MG63 (cell line): Measurements from ENCODE around the gene SVOPL. TPM values are rescaled to one million over a fixed set of nuclear protein-coding genes. Genes with fewer than 3 reads are reported as not detected.

Experiments
- DNase-seq: peaks from one replicate; pipeline ENCODE4 v3.0.0-alpha.2; 2020
- H3K27me3 ChIP-seq: fragments of 250-450 bp; sonication (Bioruptor Pico); 2 replicates; pipeline ENCODE4 v1.5.1; 2020; ENCODE audit warnings: mild to moderate bottlenecking, moderate library complexity
- H3K36me3 ChIP-seq: fragments of 250-450 bp; sonication (Bioruptor Pico); 2 replicates; pipeline ENCODE4 v1.5.1; 2020; ENCODE audit warnings: mild to moderate bottlenecking, moderate library complexity
- H3K4me3 ChIP-seq: fragments of 250-450 bp; sonication (Bioruptor Pico); 2 replicates; pipeline ENCODE4 v1.5.1; 2020; ENCODE audit warnings: mild to moderate bottlenecking, moderate library complexity
- H3K9me3 ChIP-seq: fragments of 250-450 bp; sonication (Bioruptor Pico); 2 replicates; pipeline ENCODE4 v1.5.1; 2020; ENCODE audit warnings: mild to moderate bottlenecking, moderate library complexity
- total RNA-seq: library from RNA; depleted of rRNA; stranded (reverse); fragments of >200 nt; shearing (Covaris generic); gene quantifications from 2 replicates; pipeline ENCODE4 v1.2.3, GENCODE V29; 2014; ENCODE audit warnings: low replicate concordance

The SVOPL gene
- total RNA-seq, 1 experiment from 2014 or later: not detected

- H3K36me3 ChIP-seq: no peaks in the 10 kb centered on the region
- no peaks in the 10 kb centered on the region for H3K27me3 ChIP-seq
- DNase-seq: no peak
Observed at GRCh38 chr7:138632384-138632783, 68.8 kb downstream of the SVOPL start.

GRCh38 chr7:138630059-138630610, 71.0 kb downstream of the SVOPL start:
- no peaks in the 10 kb centered on the region for H3K27me3 ChIP-seq
- H3K4me3 ChIP-seq: no peak overlapping the region
- no peaks in the 10 kb centered on the region for H3K36me3 ChIP-seq
- H3K9me3 ChIP-seq: no peaks in the 10 kb centered on the region
- DNase-seq: no peak

More at GRCh38 chr7:138632384-138632783, 68.8 kb downstream of the SVOPL start:
- H3K9me3 ChIP-seq: no peaks in the 10 kb centered on the region
- no peak overlapping the region for H3K4me3 ChIP-seq

DNA sequence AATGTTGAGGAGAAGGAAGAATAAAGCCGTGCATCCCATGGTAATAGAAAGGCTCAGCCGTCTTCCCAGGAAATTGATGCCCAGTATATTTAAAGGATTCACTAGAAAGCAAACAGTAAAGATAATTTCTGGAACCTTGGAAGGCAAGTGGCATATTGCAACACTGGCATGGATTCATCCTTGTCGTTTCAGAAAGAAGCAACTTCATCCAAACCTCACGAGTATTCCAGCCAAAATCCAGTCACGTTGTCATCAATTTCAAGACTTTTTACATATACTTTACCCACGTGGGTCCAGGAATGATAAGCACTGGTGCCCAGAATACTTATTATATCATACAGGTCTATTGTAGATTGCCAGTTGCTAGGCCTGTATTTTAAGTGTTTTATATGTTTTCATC, 73.8 kb downstream of the SVOPL start:
- no peak for DNase-seq
- Histone ChIP-seq H3K36me3 (no peaks in the 10 kb centered on the region), H3K9me3 (no peaks in the 10 kb centered on the region), H3K4me3 (no peak overlapping the region), H3K27me3 (no peaks in the 10 kb centered on the region)

DNA sequence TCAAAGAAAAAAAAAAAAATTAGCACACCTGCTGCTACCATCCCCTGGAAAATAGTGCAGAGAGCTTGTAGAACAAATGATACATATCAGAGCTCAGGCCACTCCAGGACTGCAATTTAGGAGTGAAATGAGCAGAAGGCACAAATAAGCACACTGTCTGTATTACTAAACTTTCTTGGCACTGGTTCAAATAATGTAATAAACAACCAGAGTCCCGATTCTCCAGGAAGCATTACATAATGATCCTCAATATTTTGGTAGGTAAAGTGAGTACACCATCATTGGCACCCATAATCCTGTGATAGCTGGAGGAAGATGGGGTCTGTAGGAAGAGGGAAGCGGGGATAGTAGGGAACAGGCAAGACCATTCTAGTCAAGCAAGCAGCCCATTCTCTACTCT, 74.3 kb downstream of the SVOPL start:
- no peak overlapping the region for H3K4me3 ChIP-seq
- no peaks in the 10 kb centered on the region for H3K36me3 ChIP-seq
- no peaks in the 10 kb centered on the region for H3K27me3 ChIP-seq
- no peak for DNase-seq
- no peaks in the 10 kb centered on the region for H3K9me3 ChIP-seq

DNA sequence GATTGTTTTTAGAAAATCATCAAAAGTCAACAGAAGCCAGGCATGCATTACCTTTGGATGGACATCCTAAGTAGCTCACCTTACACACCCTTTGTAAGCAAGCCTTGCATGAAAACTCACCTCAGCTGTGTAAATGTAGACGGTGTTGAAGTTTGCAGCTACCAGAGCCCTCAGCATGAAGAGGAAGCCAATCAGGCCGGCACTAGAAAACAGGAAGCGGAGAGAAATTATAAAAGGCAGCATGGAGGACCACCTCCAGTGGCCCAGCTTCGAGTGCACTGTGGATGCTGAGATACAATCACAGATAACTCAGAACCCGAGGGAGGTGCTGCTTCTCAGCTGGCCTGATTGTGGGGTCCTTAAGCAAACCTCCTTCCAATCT, 75.3 kb downstream of the SVOPL start:
- no peak overlapping the region for H3K4me3 ChIP-seq
- H3K36me3 ChIP-seq: no peaks in the 10 kb centered on the region
- no peaks in the 10 kb centered on the region for H3K27me3 ChIP-seq
- DNase-seq: no peak
- H3K9me3 ChIP-seq: no peaks in the 10 kb centered on the region

DNA sequence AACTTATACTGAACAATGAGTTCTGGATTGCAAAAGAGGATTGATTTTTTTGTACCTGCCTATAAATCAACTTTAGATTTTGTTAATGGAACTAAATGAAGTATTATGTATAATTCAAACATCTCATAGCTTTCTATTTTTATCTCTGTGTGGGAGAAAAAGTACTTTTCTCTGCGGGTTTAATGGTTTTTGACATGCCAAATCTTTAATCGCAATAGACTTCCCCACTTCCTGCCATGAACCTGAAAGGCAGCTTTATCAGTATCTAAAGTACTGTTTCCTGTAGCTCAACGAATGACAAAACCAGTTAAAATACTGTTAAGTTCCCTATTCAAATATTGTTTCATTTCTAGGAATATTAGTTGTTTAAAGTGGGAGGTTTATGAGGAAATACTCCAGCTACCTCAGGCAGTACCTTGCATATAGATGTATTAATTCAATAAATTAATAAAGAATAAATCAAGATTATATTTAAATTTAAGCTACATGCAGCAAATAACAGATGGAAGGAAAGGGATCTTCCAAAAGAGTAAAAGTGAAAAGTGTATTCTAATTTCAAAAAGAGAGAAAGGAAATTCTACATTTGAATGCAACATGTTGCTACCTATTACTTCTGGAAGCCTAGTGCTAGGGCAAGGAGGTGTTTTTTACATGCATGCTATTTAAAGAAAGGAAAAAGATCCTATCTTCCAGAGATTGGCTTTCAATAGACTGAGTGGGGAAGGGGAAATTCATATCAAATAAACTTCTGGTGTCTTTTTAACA, 75.9 kb downstream of the SVOPL start:
- Histone ChIP-seq H3K4me3 (no peak overlapping the region), H3K27me3 (no peaks in the 10 kb centered on the region), H3K9me3 (no peaks in the 10 kb centered on the region), H3K36me3 (no peaks in the 10 kb centered on the region)
- DNase-seq: no peak

GRCh38 chr7:138622841-138623240, 78.3 kb downstream of the SVOPL start:
- Histone ChIP-seq H3K4me3 (no peak overlapping the region), H3K36me3 (no peaks in the 10 kb centered on the region), H3K9me3 (no peaks in the 10 kb centered on the region), H3K27me3 (no peaks in the 10 kb centered on the region)
- DNase-seq: no peak

- Histone ChIP-seq H3K27me3 (no peaks in the 10 kb centered on the region), H3K9me3 (no peaks in the 10 kb centered on the region), H3K4me3 (no peak overlapping the region), H3K36me3 (no peaks in the 10 kb centered on the region)
- no peak for DNase-seq
Observed at GRCh38 chr7:138618933-138619332, 82.2 kb downstream of the SVOPL start.

DNA sequence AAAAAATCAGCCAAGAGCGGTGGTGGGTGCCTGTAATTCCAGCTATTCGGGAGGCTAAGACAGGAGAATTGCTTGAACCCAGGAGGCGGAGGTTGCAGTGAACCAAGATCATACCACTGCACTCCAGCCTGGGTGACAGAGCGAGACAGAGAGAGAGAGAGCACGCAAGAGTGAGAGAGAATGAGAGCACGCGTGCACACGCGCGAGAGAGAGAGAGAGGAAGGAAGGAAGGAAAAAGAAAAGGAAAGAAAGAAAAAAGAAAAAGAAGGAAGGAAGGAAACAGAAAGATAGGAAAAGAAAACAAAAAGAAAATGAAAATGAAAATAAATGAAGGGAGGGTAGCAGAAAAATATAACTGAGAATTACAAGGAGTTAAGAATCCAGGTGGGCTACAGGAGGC, 82.7 kb downstream of the SVOPL start:
- H3K27me3 ChIP-seq: no peaks in the 10 kb centered on the region
- DNase-seq: no peak
- H3K4me3 ChIP-seq: no peak overlapping the region
- H3K9me3 ChIP-seq: no peaks in the 10 kb centered on the region
- no peaks in the 10 kb centered on the region for H3K36me3 ChIP-seq

DNA sequence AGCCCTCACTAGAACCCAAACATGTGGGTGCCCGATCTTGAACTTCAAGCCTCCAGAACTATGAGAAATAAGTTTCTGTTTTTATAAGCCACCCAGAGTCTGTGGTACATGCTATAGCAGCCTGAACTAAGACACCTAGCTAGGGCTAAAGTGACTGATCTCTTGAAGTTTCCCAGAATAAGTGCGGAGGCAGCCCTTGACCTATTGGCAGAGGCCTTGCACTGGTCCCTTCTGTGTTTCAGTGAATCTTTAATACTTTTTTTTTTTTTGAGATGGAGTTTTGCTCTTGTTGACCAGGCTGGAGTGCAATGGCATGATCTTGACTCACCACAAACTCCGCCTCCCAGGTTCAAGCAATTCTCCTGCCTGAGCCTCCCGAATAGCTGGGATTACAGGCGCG, 85.1 kb downstream of the SVOPL start:
- H3K27me3 ChIP-seq: no peaks in the 10 kb centered on the region
- no peak overlapping the region for H3K4me3 ChIP-seq
- H3K36me3 ChIP-seq: no peaks in the 10 kb centered on the region
- DNase-seq: no peak
- no peaks in the 10 kb centered on the region for H3K9me3 ChIP-seq

- Histone ChIP-seq H3K36me3 (no peaks in the 10 kb centered on the region), H3K9me3 (no peaks in the 10 kb centered on the region), H3K27me3 (no peaks in the 10 kb centered on the region), H3K4me3 (no peak overlapping the region)
- no peak for DNase-seq
Observed at GRCh38 chr7:138613630-138614029, 87.5 kb downstream of the SVOPL start.

GRCh38 chr7:138610671-138611170, 90.4 kb downstream of the SVOPL start:
- H3K4me3 ChIP-seq: no peak overlapping the region
- no peak for DNase-seq

GRCh38 chr7:138608275-138608674, 92.9 kb downstream of the SVOPL start:
- Histone ChIP-seq H3K36me3 (no peaks in the 10 kb centered on the region), H3K4me3 (no peak overlapping the region), H3K9me3 (no peaks in the 10 kb centered on the region), H3K27me3 (no peaks in the 10 kb centered on the region)
- no peak for DNase-seq

More at GRCh38 chr7:138610671-138611170, 90.4 kb downstream of the SVOPL start:
- H3K27me3 ChIP-seq: no peaks in the 10 kb centered on the region
- H3K9me3 ChIP-seq: no peaks in the 10 kb centered on the region
- no peaks in the 10 kb centered on the region for H3K36me3 ChIP-seq

- Histone ChIP-seq H3K36me3 (no peaks in the 10 kb centered on the region), H3K9me3 (no peaks in the 10 kb centered on the region), H3K27me3 (no peaks in the 10 kb centered on the region), H3K4me3 (no peak overlapping the region)
- no peak for DNase-seq
Observed at GRCh38 chr7:138607216-138608126, 93.7 kb downstream of the SVOPL start.

DNA sequence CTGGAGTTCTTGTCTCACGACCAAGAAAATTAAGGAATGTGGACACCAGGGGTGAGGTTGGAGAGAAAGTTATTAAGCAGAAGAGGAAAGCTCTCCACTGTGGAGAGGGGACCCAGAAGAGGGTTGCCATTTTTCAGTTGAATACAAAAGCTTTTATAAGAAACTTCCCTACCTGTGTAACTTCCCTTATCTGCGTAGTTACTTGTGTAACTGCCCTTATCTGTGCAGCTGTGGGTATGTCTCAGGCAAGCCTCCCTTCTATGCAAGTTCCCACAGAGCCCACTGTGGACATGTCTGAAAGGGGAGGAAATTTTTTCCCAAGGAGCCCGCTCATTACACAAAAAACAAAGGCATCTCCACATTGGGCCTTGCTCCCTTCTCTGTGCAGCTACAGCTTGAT, 94.9 kb downstream of the SVOPL start:
- no peak for DNase-seq
- no peak overlapping the region for H3K4me3 ChIP-seq
- no peaks in the 10 kb centered on the region for H3K36me3 ChIP-seq
- H3K9me3 ChIP-seq: no peaks in the 10 kb centered on the region
- no peaks in the 10 kb centered on the region for H3K27me3 ChIP-seq

DNA sequence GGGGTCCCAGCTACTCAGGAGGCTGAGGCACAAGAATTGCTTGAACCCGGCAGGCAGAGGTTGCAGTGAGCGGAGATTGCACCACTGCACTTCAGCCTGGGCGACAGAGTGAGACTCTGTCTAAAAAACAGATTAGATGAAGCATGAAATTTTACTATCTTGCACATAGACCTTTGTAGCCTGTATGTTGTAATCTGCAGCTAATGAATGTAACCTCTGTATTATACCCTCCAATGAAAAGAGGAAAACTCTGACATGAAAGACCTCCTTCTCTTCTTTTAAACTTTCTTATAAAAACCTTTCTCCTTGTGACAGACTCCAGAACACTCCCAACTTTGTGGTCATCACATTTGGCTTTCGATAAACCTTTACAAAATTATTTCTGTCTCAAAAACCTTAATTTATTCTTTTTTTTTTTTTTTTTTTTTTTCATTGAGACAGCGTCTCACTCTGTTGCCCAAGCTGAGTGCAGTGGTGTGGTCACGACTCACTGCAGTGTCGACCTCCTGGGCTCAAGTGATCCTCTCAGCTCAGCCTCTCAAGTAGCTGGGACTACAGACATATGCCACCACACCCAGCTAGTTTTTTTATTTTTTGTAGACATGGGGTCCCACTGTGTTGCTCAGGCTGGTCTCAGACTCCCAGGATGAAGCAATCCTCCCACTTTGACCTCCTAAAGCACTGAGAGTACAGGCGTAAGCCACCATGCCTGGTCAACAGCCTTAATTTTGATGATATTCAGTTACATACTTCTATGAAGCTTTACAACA, 97.4 kb downstream of the SVOPL start:
- no peaks in the 10 kb centered on the region for H3K27me3 ChIP-seq
- H3K36me3 ChIP-seq: no peaks in the 10 kb centered on the region
- H3K9me3 ChIP-seq: no peaks in the 10 kb centered on the region
- H3K4me3 ChIP-seq: no peak overlapping the region
- DNase-seq: no peak

- DNase-seq: no peak
Observed at GRCh38 chr7:138602451-138602850, 98.7 kb downstream of the SVOPL start.

More at GRCh38 chr7:138602451-138602850, 98.7 kb downstream of the SVOPL start:
- H3K9me3 ChIP-seq: no peaks in the 10 kb centered on the region
- no peak overlapping the region for H3K4me3 ChIP-seq
- H3K27me3 ChIP-seq: no peaks in the 10 kb centered on the region
- no peaks in the 10 kb centered on the region for H3K36me3 ChIP-seq
